Breast epithelium (tissue), 3 donors: ENCODE data around the gene OSTC.

Source experiments
- POLR2A ChIP-seq: fragments of 450-650 bp; IDR thresholded peaks from one replicate; pipeline ENCODE4 v1.6.1; 2016; ENCODE audit warnings: antibody characterized with exemption, mild to moderate bottlenecking, moderate library complexity
- POLR2AphosphoS5 ChIP-seq, 3 donors: sonication (generic); formaldehyde crosslinking; IDR thresholded peaks; one replicate each; pipeline ENCODE4 v1.6.1; 2017; ENCODE audit warnings: antibody characterized with exemption in 3 of 3
- TF ChIP-seq, protein P1 (sequence below), 3 donors: fragments of 450-650 bp; IDR thresholded peaks; one replicate each; pipeline ENCODE4 v1.5.1; 2016 to 2017; ENCODE audit warnings: antibody characterized with exemption in 3 of 3, mild to moderate bottlenecking in 3 of 3, moderate library complexity in 3 of 3

DNA sequence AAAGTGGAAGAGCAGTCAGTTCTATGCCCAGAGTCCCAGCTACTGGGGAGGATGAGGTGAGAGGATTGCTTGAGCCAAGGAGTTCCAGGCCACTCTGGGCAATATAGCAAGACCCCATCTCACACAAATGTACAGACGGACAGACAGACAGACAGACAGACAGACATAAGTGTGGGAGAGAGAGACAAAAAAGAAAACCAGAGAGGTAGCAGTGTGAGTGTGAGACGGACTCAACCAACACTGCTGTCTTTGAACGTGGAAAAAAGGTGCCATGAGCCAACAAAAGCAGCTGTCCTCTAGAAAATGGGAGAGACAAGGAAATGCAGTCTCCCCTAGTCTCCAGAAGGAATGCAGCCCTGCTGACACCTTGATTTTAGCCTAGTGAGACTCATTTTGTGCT, 48.2 kb upstream of the OSTC start:
- TF ChIP-seq, protein P1, sequence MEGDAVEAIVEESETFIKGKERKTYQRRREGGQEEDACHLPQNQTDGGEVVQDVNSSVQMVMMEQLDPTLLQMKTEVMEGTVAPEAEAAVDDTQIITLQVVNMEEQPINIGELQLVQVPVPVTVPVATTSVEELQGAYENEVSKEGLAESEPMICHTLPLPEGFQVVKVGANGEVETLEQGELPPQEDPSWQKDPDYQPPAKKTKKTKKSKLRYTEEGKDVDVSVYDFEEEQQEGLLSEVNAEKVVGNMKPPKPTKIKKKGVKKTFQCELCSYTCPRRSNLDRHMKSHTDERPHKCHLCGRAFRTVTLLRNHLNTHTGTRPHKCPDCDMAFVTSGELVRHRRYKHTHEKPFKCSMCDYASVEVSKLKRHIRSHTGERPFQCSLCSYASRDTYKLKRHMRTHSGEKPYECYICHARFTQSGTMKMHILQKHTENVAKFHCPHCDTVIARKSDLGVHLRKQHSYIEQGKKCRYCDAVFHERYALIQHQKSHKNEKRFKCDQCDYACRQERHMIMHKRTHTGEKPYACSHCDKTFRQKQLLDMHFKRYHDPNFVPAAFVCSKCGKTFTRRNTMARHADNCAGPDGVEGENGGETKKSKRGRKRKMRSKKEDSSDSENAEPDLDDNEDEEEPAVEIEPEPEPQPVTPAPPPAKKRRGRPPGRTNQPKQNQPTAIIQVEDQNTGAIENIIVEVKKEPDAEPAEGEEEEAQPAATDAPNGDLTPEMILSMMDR (IDR thresholded peaks at IDR 0.05) = no peak
- no peak for TF ChIP-seq POLR2A
- no peak for TF ChIP-seq POLR2AphosphoS5 (IDR thresholded peaks at IDR 0.05)
